H1 (cell line): ENCODE results near the gene MALSU1. TPM values are rescaled to one million over a fixed set of nuclear protein-coding genes. Genes with fewer than 3 reads are reported as not detected.

Experiments
- CTCF ChIA-PET: fragments of 300-600 bp; sonication (Branson Sonifier 250); formaldehyde crosslinking; loops from one replicate; lab custom pipeline; 2021; ENCODE audit not compliant: partially characterized antibody; lab: Charles Lee
- POLR2A ChIA-PET: fragments of 300-600 bp; sonication (Branson Sonifier 250); formaldehyde crosslinking; loops from one replicate; lab custom pipeline; 2021; ENCODE audit warnings: inconsistent platforms; ENCODE audit not compliant: partially characterized antibody; lab: Charles Lee
- DNase-seq, 2 experiments: peaks; one replicate each; pipeline versions ENCODE4 v3.0.0 to v3.0.0-alpha.2; 2010 to 2022; ENCODE audit warnings: low spot score in 2 of 2, low read depth in 1 of 2, mixed read lengths in 1 of 2
- FAIRE-seq: peaks from 2 replicates; lab custom pipeline; 2011; peaks lifted over from hg19 to GRCh38; lab: Jason Lieb, UNC
- H2AFZ ChIP-seq: 2 replicates; pipeline ENCODE4 v1.8.1; 2012; ENCODE audit warnings: low read length, inconsistent platforms
- H2AK5ac ChIP-seq: 2 replicates; pipeline ENCODE4 v1.6.1; 2013; ENCODE audit warnings: low read depth, low read length
- H2BK120ac ChIP-seq: replicated peaks from 2 replicates; pipeline ENCODE3; 2013; ENCODE audit warnings: low read depth, low read length, inconsistent platforms
- H2BK12ac ChIP-seq: 2 replicates; pipeline ENCODE4 v1.6.1; 2013; ENCODE audit warnings: low read depth, low read length
- H2BK15ac ChIP-seq: 2 replicates; pipeline ENCODE4 v1.6.1; 2013; ENCODE audit warnings: low read length
- H2BK20ac ChIP-seq: 2 replicates; pipeline ENCODE4 v1.6.1; 2013; ENCODE audit warnings: low read length
- H2BK5ac ChIP-seq: 2 replicates; pipeline ENCODE4 v1.6.1; 2013; ENCODE audit warnings: low read depth, low read length
- H3K14ac ChIP-seq: 2 replicates; pipeline ENCODE4 v1.6.1; 2013; ENCODE audit warnings: inconsistent platforms; ENCODE audit not compliant: insufficient read length
- H3K18ac ChIP-seq: 2 replicates; pipeline ENCODE4 v1.6.1; 2013; ENCODE audit warnings: low read length; ENCODE audit errors: extremely low read depth
- H3K23ac ChIP-seq: 2 replicates; pipeline ENCODE4 v1.6.1; 2013; ENCODE audit warnings: inconsistent platforms; ENCODE audit not compliant: insufficient read length
- H3K23me2 ChIP-seq: 2 replicates; pipeline ENCODE4 v1.6.1; 2013; ENCODE audit warnings: low read depth, low read length
- H3K27ac ChIP-seq: 2 replicates; pipeline ENCODE4 v1.6.1; 2011; ENCODE audit warnings: low read depth, low read length, inconsistent platforms
- H3K27me3 ChIP-seq, 4 experiments: replicated peaks in 1 of 4; 1 replicate in 1 of 4; 2 replicates in 3 of 4; pipeline versions ENCODE4 v1.6.1 to v1.8.1; 2011 to 2013; ENCODE audit warnings: low read length in 3 of 4, mild to moderate bottlenecking in 3 of 4, inconsistent platforms in 2 of 4, mixed read lengths in 2 of 4, moderate library complexity in 1 of 4; ENCODE audit not compliant: control insufficient read depth in 3 of 4, insufficient read depth in 3 of 4; ENCODE audit errors: extremely low read depth in 1 of 4
- H3K36me3 ChIP-seq, 4 experiments: 2 replicates each; pipeline versions ENCODE4 v1.6.1 to v1.8.1; 2011 to 2013; ENCODE audit warnings: mild to moderate bottlenecking in 4 of 4, low read length in 3 of 4, moderate library complexity in 2 of 4, control low read depth in 1 of 4, inconsistent platforms in 1 of 4; ENCODE audit not compliant: insufficient read depth in 4 of 4, control insufficient read depth in 2 of 4
- H3K4ac ChIP-seq: replicated peaks from 2 replicates; pipeline ENCODE3; 2013; ENCODE audit warnings: low read length, low read depth, mixed read lengths, inconsistent platforms; ENCODE audit not compliant: insufficient read length
- H3K4me1 ChIP-seq, 4 experiments: replicated peaks in 1 of 4; 1 replicate in 1 of 4; 2 replicates in 3 of 4; pipeline versions ENCODE4 v1.6.1 to v1.8.1; 2011 to 2013; ENCODE audit warnings: low read length in 3 of 4, inconsistent platforms in 2 of 4, mixed read lengths in 1 of 4; ENCODE audit not compliant: insufficient read depth in 4 of 4, control insufficient read depth in 3 of 4
- H3K4me2 ChIP-seq, 2 experiments: 2 replicates each; pipeline versions ENCODE4 v1.6.1 to v1.8.1; 2011 to 2013; ENCODE audit warnings: low read depth in 2 of 2, low read length in 2 of 2, control low read depth in 1 of 2, inconsistent platforms in 1 of 2, mild to moderate bottlenecking in 1 of 2; ENCODE audit not compliant: insufficient read depth in 1 of 2
- H3K4me3 ChIP-seq, 4 experiments: fragments of 200-600, 300-600 bp in 1 of 4; sonication (generic), shearing (Covaris generic), sonication (Bioruptor Twin) in 1 of 4; 2 replicates each; pipeline versions ENCODE4 v1.5.1 to v1.8.1; 2011 to 2016; ENCODE audit warnings: low read length in 4 of 4, low read depth in 3 of 4, control low read depth in 2 of 4, inconsistent platforms in 2 of 4, mild to moderate bottlenecking in 2 of 4, mixed read lengths in 1 of 4, moderate library complexity in 1 of 4; ENCODE audit not compliant: insufficient read depth in 2 of 4; ENCODE audit errors: extremely low read depth in 1 of 4
- H3K56ac ChIP-seq: replicated peaks from 2 replicates; pipeline ENCODE3; 2013; ENCODE audit warnings: low read depth, mild to moderate bottlenecking, mixed read lengths, low read length, inconsistent platforms; ENCODE audit not compliant: insufficient read length
- H3K79me1 ChIP-seq: 2 replicates; pipeline ENCODE4 v1.6.1; 2013; ENCODE audit warnings: low read depth, low read length, control low read depth
- H3K79me2 ChIP-seq, 2 experiments: 2 replicates each; pipeline versions ENCODE4 v1.6.1 to v1.8.1; 2012 to 2013; ENCODE audit warnings: low read length in 2 of 2, mild to moderate bottlenecking in 2 of 2, inconsistent platforms in 1 of 2; ENCODE audit not compliant: insufficient read depth in 2 of 2, control insufficient read depth in 1 of 2
- H3K9ac ChIP-seq, 4 experiments: replicated peaks in 1 of 4; 1 replicate in 1 of 4; 2 replicates in 3 of 4; pipeline versions ENCODE4 v1.6.1 to v1.8.1; 2011 to 2013; ENCODE audit warnings: low read depth in 3 of 4, low read length in 3 of 4, control low read depth in 2 of 4, mild to moderate bottlenecking in 2 of 4, moderate library complexity in 2 of 4, inconsistent platforms in 1 of 4; ENCODE audit errors: extremely low read depth in 1 of 4
- H3K9me3 ChIP-seq, 2 experiments: 2 replicates each; pipeline versions ENCODE4 v1.6.1 to v1.8.1; 2012 to 2013; ENCODE audit warnings: mild to moderate bottlenecking in 2 of 2, moderate library complexity in 2 of 2, control low read depth in 1 of 2, inconsistent platforms in 1 of 2, low read depth in 1 of 2, low read length in 1 of 2, mixed read lengths in 1 of 2; ENCODE audit not compliant: insufficient read depth in 2 of 2
- H4K20me1 ChIP-seq, 2 experiments: replicated peaks in 1 of 2; 2 replicates each; pipeline versions ENCODE3 to v1.8.1; 2011 to 2013; ENCODE audit warnings: inconsistent platforms in 2 of 2, low read length in 2 of 2, mild to moderate bottlenecking in 1 of 2; ENCODE audit not compliant: insufficient read depth in 2 of 2, control insufficient read depth in 1 of 2
- H4K5ac ChIP-seq: 2 replicates; pipeline ENCODE4 v1.6.1; 2013; ENCODE audit warnings: low read length, low read depth, mixed read lengths, inconsistent platforms; ENCODE audit not compliant: insufficient read length
- H4K8ac ChIP-seq: 2 replicates; pipeline ENCODE4 v1.8.0; 2013; ENCODE audit warnings: mild to moderate bottlenecking, moderate library complexity, low read length, inconsistent platforms; ENCODE audit not compliant: insufficient read depth; ENCODE audit errors: extremely low read depth
- H4K91ac ChIP-seq: replicated peaks from 2 replicates; pipeline ENCODE3; 2013; ENCODE audit warnings: low read length, mixed read lengths, inconsistent platforms; ENCODE audit not compliant: insufficient read length
- BACH1 ChIP-seq: IDR thresholded peaks from 2 replicates; pipeline ENCODE4 v1.6.1; 2012; ENCODE audit warnings: low read length, improper control_type of control experiment
- CTBP2 ChIP-seq: IDR thresholded peaks from 2 replicates; pipeline ENCODE4 v1.7.0; 2011; ENCODE audit warnings: borderline replicate concordance, mild to moderate bottlenecking, moderate library complexity, mixed read lengths, low read length; ENCODE audit not compliant: insufficient read depth, insufficient read length
- JUND ChIP-seq: IDR thresholded peaks from 2 replicates; pipeline ENCODE4 v1.6.1; 2011; ENCODE audit warnings: mild to moderate bottlenecking, improper control_type of control experiment, low read length
- POLR2A ChIP-seq, 2 experiments: IDR thresholded peaks; 1 replicate in 1 of 2; 2 replicates in 1 of 2; pipeline ENCODE4 v1.6.1; 2011; ENCODE audit warnings: low read depth in 2 of 2, low read length in 2 of 2, mild to moderate bottlenecking in 2 of 2; ENCODE audit errors: control extremely low read depth in 1 of 2
- RAD21 ChIP-seq, 2 experiments: IDR thresholded peaks in 1 of 2; conservative IDR thresholded peaks in 1 of 2; 2 replicates each; pipeline ENCODE4 v1.6.1; 2011; ENCODE audit warnings: low read depth in 2 of 2, low read length in 2 of 2, improper control_type of control experiment in 1 of 2, inconsistent platforms in 1 of 2, mild to moderate bottlenecking in 1 of 2, moderate library complexity in 1 of 2
- SP2 ChIP-seq: IDR thresholded peaks from 2 replicates; pipeline ENCODE4 v1.6.1; 2012; ENCODE audit warnings: mild to moderate bottlenecking, low read length, inconsistent platforms
- TBP ChIP-seq: IDR thresholded peaks from 2 replicates; pipeline ENCODE4 v1.6.1; 2011; ENCODE audit warnings: low read depth, low read length, improper control_type of control experiment
- WGBS, 2 experiments: shearing (Covaris generic) in 1 of 2; methylation state at CpG; one replicate each; pipeline versions ENCODE4 v1.1.6 to v1.1.7; 2013 to 2015; ENCODE audit warnings: low lambda C conversion rate in 2 of 2, mixed read lengths in 2 of 2, inconsistent platforms in 1 of 2, low coverage in 1 of 2, missing lambda C conversion rate in 1 of 2; ENCODE audit not compliant: insufficient replicate concordance in 2 of 2, insufficient coverage in 1 of 2, insufficient read length in 1 of 2; ENCODE audit errors: extremely low coverage in 1 of 2, missing lambda C conversion rate in 1 of 2; 5-methylcytosine and 5-hydroxymethylcytosine counted together
- polyA plus RNA-seq, 7 experiments: library from polyadenylated mRNA; depleted of rRNA in 3 of 7; stranded (reverse) in 5 of 7; unstranded in 2 of 7; fragments of >200 nt in 5 of 7; fragments of 200-250 nt in 2 of 7; gene quantifications; 1 replicate in 5 of 7; 2 replicates in 1 of 7; 4 replicates in 1 of 7; pipeline versions ENCODE4 v1.2.1 to v1.2.3, GENCODE V29; 2011 to 2013; ENCODE audit warnings: missing spikeins in 2 of 7, mixed read lengths in 2 of 7
- total RNA-seq: library from RNA; stranded (reverse); fragmentation: NEBNext Ultra II Directional; extraction: Animal tissue kit (Norgen Biotek cat#: 25700); gene quantifications from 2 replicates; pipeline ENCODE4 v1.2.1, GENCODE V29; 2021
- TF ChIP-seq, protein P1 (sequence below): IDR thresholded peaks from 2 replicates; pipeline ENCODE4 v1.6.1; 2012; ENCODE audit warnings: inconsistent platforms
- TF ChIP-seq, protein P2 (sequence below), 3 experiments: IDR thresholded peaks; 1 replicate in 2 of 3; 2 replicates in 1 of 3; pipeline versions ENCODE4 v1.5.1 to v1.6.1; 2011; ENCODE audit warnings: low read length in 3 of 3, mild to moderate bottlenecking in 3 of 3, inconsistent platforms in 2 of 3, low read depth in 1 of 3, moderate library complexity in 1 of 3; ENCODE audit not compliant: insufficient read depth in 1 of 3; ENCODE audit errors: control extremely low read depth in 1 of 3

Gene MALSU1
- total and polyA plus RNA-seq, 2 of the 8 experiments (the other 6 are each of a cell fraction or from before 2014, with no cell fraction given): 73.5 to 84.0 TPM

DNA sequence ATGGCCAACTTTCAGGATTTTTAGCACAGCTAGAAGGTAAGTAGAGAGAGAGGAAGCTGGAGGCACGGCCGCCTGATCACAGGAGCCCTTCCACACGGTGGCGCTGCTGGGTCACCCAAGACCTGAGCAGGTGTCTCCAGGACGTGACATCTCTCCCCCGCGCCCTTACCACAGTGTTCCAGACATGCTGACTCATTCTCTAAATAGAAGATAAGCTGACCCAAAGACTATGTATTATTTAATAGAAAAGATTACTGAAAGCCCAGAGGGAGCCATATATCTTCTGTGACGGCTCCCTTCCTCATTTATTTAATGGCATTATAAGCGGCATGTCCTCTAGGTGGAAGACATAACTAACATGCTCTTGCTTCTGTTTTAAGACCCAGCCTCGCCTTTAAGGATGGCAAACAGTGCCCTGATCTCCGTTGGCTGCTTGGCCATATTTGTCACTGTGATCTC lies 26.0 kb upstream of the MALSU1 start:
- Histone ChIP-seq H2BK120ac (no peak overlapping the region), H3K23ac (no peak overlapping the region), H2AK5ac (no peak overlapping the region), H3K79me2 (no peaks in the 10 kb centered on the region), H3K27ac (no peak overlapping the region), H3K79me1 (no peaks in the 10 kb centered on the region), H3K4me1 (peaks cover 0 to 3% (median 0%) of the 10 kb centered on the region in 4 experiments; a peak in 2 of 7 replicates), H3K18ac (no peak overlapping the region), H3K4me3 (peak overlapping the region in 2 of 4 experiments; percentile 2 to 31; a peak in 3 of 8 replicates), H2BK5ac (no peak overlapping the region), H4K8ac (0 out of 2 replicates have a peak overlapping the region, but pooled peaks have one; percentile 42), H3K14ac (no peak overlapping the region), H3K9ac (no peak overlapping the region), H4K20me1 (no peaks in the 10 kb centered on the region), H2AFZ (no peak overlapping the region), H3K9me3 (no peaks in the 10 kb centered on the region), H2BK12ac (no peak overlapping the region), H3K4me2 (peak overlapping the region in 1 of 2 experiments; percentile 54; a peak in 2 of 4 replicates), H2BK15ac (no peak overlapping the region), H3K23me2 (no peaks in the 10 kb centered on the region), H3K4ac (no peak overlapping the region), H2BK20ac (no peak overlapping the region), H3K56ac (no peak overlapping the region), H3K27me3 (no peaks in the 10 kb centered on the region), H4K91ac (no peak overlapping the region), H4K5ac (no peak overlapping the region), H3K36me3 (no peaks in the 10 kb centered on the region)
- ChIA-PET CTCF (interaction anchor here (0.6 to 14.1 kb wide), 25 partner anchors 13 to 273 kb away, joined by 3 to 241 read pairs (median 4); partner anchors contain the start of gene GPNMB), POLR2A (interaction anchor here (0.7 to 1.7 kb wide), 9 partner anchors 10 to 255 kb away, joined by 3 to 7 read pairs (median 3); partner anchors contain the start of genes GPNMB and MALSU1)
- DNase-seq: peak; percentile 77 to 97
- FAIRE-seq: peak; percentile 32
- 21% methylated on average over 11 of the region's 11 CpGs; no CpG with 5 or more reads in 1 of the 2 experiments for WGBS, 2 experiments
- peak; percentile 87 for TF ChIP-seq RAD21 (IDR thresholded peaks at IDR 0.05 in 1 of 2, conservative IDR thresholded peaks at IDR 0.05 in 1 of 2; ENCODE audit: low read depth in 2 of 2, low read length in 2 of 2)
- TF ChIP-seq, protein P1, sequence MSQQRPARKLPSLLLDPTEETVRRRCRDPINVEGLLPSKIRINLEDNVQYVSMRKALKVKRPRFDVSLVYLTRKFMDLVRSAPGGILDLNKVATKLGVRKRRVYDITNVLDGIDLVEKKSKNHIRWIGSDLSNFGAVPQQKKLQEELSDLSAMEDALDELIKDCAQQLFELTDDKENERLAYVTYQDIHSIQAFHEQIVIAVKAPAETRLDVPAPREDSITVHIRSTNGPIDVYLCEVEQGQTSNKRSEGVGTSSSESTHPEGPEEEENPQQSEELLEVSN: no peak
- TF ChIP-seq, protein P2, sequence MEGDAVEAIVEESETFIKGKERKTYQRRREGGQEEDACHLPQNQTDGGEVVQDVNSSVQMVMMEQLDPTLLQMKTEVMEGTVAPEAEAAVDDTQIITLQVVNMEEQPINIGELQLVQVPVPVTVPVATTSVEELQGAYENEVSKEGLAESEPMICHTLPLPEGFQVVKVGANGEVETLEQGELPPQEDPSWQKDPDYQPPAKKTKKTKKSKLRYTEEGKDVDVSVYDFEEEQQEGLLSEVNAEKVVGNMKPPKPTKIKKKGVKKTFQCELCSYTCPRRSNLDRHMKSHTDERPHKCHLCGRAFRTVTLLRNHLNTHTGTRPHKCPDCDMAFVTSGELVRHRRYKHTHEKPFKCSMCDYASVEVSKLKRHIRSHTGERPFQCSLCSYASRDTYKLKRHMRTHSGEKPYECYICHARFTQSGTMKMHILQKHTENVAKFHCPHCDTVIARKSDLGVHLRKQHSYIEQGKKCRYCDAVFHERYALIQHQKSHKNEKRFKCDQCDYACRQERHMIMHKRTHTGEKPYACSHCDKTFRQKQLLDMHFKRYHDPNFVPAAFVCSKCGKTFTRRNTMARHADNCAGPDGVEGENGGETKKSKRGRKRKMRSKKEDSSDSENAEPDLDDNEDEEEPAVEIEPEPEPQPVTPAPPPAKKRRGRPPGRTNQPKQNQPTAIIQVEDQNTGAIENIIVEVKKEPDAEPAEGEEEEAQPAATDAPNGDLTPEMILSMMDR (IDR thresholded peaks at IDR 0.05; ENCODE audit: control extremely low read depth in 1 of 3, insufficient read depth in 1 of 3, low read depth in 1 of 3, low read length in 3 of 3): peak; percentile 89 to 97 (median 93)
- peak; percentile 46; the same call in 1 of the 2 replicates for TF ChIP-seq TBP
- no peak for TF ChIP-seq SP2
- TF ChIP-seq POLR2A (IDR thresholded peaks at IDR 0.05; ENCODE audit: control extremely low read depth in 1 of 2, low read depth in 2 of 2, low read length in 2 of 2): no peak
- peak; percentile 29; the same call in 1 of the 2 replicates for TF ChIP-seq JUND
- no peak for TF ChIP-seq CTBP2
- TF ChIP-seq BACH1: peak; percentile 93
